Neutrophil (primary cell): ENCODE results near the gene CMTR1.

ENCODE experiments used
- H3K27ac ChIP-seq: fragments of 200-600 bp; sonication (generic); 2 replicates; pipeline ENCODE4 v1.5.1; 2016; ENCODE audit warnings: mild to moderate bottlenecking, moderate library complexity
- H3K27me3 ChIP-seq: fragments of 200-600 bp; sonication (generic); 2 replicates; pipeline ENCODE4 v1.6.0; 2016; ENCODE audit warnings: mild to moderate bottlenecking
- H3K36me3 ChIP-seq: fragments of 200-600 bp; sonication (generic); 2 replicates; pipeline ENCODE4 v1.5.1; 2017
- H3K4me1 ChIP-seq, 2 experiments: fragments of 200-600 bp in 1 of 2; sonication (generic) in 1 of 2; 1 replicate in 1 of 2; 2 replicates in 1 of 2; pipeline versions ENCODE4 v1.5.1 to v1.6.1; 2013 to 2016; ENCODE audit warnings: low read depth in 1 of 2, low read length in 1 of 2, mild to moderate bottlenecking in 1 of 2, moderate library complexity in 1 of 2; ENCODE audit not compliant: control insufficient read depth in 1 of 2, insufficient read depth in 1 of 2
- H3K4me3 ChIP-seq, 2 experiments: fragments of 200-600 bp in 1 of 2; sonication (generic) in 1 of 2; 1 replicate in 1 of 2; 2 replicates in 1 of 2; pipeline ENCODE4 v1.5.1; 2013 to 2016; ENCODE audit warnings: low read depth in 1 of 2, low read length in 1 of 2, mild to moderate bottlenecking in 1 of 2, moderate library complexity in 1 of 2
- H3K9me3 ChIP-seq: fragments of 200-600 bp; sonication (generic); 2 replicates; pipeline ENCODE4 v1.5.1; 2016
- TF ChIP-seq, protein P1 (sequence below): fragments of 200-600 bp; sonication (generic); IDR thresholded peaks from 2 replicates; pipeline ENCODE4 v1.5.1; 2016; ENCODE audit warnings: antibody characterized with exemption

CMTR1 gene, protein sequence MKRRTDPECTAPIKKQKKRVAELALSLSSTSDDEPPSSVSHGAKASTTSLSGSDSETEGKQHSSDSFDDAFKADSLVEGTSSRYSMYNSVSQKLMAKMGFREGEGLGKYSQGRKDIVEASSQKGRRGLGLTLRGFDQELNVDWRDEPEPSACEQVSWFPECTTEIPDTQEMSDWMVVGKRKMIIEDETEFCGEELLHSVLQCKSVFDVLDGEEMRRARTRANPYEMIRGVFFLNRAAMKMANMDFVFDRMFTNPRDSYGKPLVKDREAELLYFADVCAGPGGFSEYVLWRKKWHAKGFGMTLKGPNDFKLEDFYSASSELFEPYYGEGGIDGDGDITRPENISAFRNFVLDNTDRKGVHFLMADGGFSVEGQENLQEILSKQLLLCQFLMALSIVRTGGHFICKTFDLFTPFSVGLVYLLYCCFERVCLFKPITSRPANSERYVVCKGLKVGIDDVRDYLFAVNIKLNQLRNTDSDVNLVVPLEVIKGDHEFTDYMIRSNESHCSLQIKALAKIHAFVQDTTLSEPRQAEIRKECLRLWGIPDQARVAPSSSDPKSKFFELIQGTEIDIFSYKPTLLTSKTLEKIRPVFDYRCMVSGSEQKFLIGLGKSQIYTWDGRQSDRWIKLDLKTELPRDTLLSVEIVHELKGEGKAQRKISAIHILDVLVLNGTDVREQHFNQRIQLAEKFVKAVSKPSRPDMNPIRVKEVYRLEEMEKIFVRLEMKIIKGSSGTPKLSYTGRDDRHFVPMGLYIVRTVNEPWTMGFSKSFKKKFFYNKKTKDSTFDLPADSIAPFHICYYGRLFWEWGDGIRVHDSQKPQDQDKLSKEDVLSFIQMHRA

GRCh38 chr6:37432916-37433656 is at the start of gene CMTR1:
CMTR1 (plus strand) TSS chr6:37433221; CDS start chr6:37435630, 2,409 bp downstream.
- Histone ChIP-seq H3K4me1 (peaks cover 15 to 16% of the 10 kb centered on the region in 2 experiments), H3K9me3 (no peaks in the 10 kb centered on the region), H3K4me3 (peak within 1 kb of the TSS; percentile 76 to 77), H3K27me3 (peaks cover 16% of the 10 kb centered on the region), H3K36me3 (peaks cover 23% of the 10 kb centered on the region), H3K27ac (peak within 1 kb of the TSS; percentile 86)
- TF ChIP-seq, protein P1, sequence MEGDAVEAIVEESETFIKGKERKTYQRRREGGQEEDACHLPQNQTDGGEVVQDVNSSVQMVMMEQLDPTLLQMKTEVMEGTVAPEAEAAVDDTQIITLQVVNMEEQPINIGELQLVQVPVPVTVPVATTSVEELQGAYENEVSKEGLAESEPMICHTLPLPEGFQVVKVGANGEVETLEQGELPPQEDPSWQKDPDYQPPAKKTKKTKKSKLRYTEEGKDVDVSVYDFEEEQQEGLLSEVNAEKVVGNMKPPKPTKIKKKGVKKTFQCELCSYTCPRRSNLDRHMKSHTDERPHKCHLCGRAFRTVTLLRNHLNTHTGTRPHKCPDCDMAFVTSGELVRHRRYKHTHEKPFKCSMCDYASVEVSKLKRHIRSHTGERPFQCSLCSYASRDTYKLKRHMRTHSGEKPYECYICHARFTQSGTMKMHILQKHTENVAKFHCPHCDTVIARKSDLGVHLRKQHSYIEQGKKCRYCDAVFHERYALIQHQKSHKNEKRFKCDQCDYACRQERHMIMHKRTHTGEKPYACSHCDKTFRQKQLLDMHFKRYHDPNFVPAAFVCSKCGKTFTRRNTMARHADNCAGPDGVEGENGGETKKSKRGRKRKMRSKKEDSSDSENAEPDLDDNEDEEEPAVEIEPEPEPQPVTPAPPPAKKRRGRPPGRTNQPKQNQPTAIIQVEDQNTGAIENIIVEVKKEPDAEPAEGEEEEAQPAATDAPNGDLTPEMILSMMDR = peak; percentile 42

- H3K9me3 ChIP-seq = no peaks in the 10 kb centered on the region
- no peak overlapping the region for H3K4me3 ChIP-seq
- H3K27me3 ChIP-seq = no peaks in the 10 kb centered on the region
- TF ChIP-seq, protein P1 = no peak
- H3K27ac ChIP-seq = no peak overlapping the region
- H3K4me1 ChIP-seq = no peaks in the 10 kb centered on the region
- H3K36me3 ChIP-seq = peaks cover 36% of the 10 kb centered on the region
These were observed 44.4 kb upstream of the CMTR1 start for GRCh38 chr6:37388578-37388977.

- TF ChIP-seq, protein P1 = no peak
- Histone ChIP-seq H3K4me1 (no peaks in the 10 kb centered on the region), H3K9me3 (no peaks in the 10 kb centered on the region), H3K27me3 (no peaks in the 10 kb centered on the region), H3K36me3 (peaks cover 30% of the 10 kb centered on the region), H3K4me3 (no peak overlapping the region), H3K27ac (no peak overlapping the region)
These were observed 43.2 kb upstream of the CMTR1 start for GRCh38 chr6:37389857-37390256.

DNA sequence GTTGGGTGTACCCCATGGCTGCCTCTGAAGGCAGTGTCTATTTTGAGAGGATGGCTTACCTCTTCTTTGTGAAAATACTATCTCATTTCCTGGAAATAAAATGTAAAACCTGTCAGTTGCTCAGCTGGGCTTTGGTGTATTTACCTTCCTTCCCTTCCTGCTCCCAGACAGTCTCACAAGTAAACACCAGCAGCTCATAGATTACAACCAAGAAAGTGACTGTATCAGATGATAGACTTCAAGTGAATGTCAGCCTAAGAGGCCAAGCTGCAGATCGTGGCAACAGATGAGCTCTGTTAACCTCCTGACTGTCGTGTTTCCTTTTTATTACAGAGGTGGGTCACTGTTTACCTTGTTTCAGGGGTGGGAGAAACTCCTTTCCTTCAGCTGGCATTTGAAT is 41.9 kb upstream of the CMTR1 start:
- TF ChIP-seq, protein P1 = no peak
- no peaks in the 10 kb centered on the region for H3K9me3 ChIP-seq
- peaks cover 30% of the 10 kb centered on the region for H3K36me3 ChIP-seq
- no peak overlapping the region for H3K27ac ChIP-seq
- no peaks in the 10 kb centered on the region for H3K4me1 ChIP-seq
- no peaks in the 10 kb centered on the region for H3K27me3 ChIP-seq
- H3K4me3 ChIP-seq = no peak overlapping the region

GRCh38 chr6:37392821-37393220 is 40.2 kb upstream of the CMTR1 start:
- H3K4me1 ChIP-seq = peaks cover 3 to 7% of the 10 kb centered on the region in 2 experiments
- H3K27ac ChIP-seq = no peak overlapping the region
- no peaks in the 10 kb centered on the region for H3K27me3 ChIP-seq
- H3K9me3 ChIP-seq = no peaks in the 10 kb centered on the region
- no peak overlapping the region for H3K4me3 ChIP-seq
- peaks cover 29% of the 10 kb centered on the region for H3K36me3 ChIP-seq
- TF ChIP-seq, protein P1 = no peak
